Measurements from ENCODE around the gene ADAM33. TPM values are rescaled to one million over a fixed set of nuclear protein-coding genes. Genes with fewer than 3 reads are reported as not detected.

ADAM33 gene
- total and polyA plus RNA-seq, 2 of the 8 experiments (the other 6 are each of a cell fraction or from before 2014, with no cell fraction given): 4.2 to 6.0 TPM

DNA sequence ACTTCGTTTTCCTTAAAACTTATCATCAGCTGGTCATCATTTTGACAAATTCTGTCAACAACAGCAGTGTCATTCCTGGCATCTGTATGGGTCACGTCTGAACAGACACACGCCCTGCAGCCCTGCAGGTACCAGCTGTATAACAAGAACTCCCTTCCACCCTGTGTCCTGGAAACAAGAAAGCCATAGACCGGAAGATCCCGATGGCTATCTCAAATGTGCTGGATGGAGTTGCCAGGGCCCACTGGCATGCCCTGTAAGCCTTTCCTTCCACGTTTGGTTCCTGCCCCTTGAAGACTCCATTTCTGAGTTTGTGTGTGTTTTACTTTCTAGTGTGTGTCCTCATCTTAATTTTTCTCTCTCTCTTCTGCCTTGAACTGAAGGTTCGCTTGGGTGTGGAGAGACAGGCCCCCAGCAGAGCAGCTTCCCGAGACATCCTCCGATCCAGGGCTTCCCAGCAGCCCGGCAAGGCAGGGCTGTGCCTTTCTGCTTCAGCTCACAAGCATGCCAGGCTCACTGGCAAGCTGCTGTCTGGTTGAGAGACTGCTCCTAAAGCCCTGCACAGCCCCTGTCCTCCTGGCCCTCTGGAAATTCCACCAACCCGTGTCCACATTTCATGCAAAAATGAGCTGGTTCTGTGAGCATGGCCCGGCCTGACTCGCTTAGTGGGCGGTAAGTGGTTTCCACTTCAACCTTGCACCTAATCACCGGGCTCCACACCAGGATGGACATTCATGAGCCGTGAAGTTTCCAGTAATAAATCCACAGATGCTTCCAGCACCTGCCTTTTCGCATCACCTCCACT, 27.3 kb downstream of the ADAM33 start (continued):
- TF ChIP-seq, protein P1, sequence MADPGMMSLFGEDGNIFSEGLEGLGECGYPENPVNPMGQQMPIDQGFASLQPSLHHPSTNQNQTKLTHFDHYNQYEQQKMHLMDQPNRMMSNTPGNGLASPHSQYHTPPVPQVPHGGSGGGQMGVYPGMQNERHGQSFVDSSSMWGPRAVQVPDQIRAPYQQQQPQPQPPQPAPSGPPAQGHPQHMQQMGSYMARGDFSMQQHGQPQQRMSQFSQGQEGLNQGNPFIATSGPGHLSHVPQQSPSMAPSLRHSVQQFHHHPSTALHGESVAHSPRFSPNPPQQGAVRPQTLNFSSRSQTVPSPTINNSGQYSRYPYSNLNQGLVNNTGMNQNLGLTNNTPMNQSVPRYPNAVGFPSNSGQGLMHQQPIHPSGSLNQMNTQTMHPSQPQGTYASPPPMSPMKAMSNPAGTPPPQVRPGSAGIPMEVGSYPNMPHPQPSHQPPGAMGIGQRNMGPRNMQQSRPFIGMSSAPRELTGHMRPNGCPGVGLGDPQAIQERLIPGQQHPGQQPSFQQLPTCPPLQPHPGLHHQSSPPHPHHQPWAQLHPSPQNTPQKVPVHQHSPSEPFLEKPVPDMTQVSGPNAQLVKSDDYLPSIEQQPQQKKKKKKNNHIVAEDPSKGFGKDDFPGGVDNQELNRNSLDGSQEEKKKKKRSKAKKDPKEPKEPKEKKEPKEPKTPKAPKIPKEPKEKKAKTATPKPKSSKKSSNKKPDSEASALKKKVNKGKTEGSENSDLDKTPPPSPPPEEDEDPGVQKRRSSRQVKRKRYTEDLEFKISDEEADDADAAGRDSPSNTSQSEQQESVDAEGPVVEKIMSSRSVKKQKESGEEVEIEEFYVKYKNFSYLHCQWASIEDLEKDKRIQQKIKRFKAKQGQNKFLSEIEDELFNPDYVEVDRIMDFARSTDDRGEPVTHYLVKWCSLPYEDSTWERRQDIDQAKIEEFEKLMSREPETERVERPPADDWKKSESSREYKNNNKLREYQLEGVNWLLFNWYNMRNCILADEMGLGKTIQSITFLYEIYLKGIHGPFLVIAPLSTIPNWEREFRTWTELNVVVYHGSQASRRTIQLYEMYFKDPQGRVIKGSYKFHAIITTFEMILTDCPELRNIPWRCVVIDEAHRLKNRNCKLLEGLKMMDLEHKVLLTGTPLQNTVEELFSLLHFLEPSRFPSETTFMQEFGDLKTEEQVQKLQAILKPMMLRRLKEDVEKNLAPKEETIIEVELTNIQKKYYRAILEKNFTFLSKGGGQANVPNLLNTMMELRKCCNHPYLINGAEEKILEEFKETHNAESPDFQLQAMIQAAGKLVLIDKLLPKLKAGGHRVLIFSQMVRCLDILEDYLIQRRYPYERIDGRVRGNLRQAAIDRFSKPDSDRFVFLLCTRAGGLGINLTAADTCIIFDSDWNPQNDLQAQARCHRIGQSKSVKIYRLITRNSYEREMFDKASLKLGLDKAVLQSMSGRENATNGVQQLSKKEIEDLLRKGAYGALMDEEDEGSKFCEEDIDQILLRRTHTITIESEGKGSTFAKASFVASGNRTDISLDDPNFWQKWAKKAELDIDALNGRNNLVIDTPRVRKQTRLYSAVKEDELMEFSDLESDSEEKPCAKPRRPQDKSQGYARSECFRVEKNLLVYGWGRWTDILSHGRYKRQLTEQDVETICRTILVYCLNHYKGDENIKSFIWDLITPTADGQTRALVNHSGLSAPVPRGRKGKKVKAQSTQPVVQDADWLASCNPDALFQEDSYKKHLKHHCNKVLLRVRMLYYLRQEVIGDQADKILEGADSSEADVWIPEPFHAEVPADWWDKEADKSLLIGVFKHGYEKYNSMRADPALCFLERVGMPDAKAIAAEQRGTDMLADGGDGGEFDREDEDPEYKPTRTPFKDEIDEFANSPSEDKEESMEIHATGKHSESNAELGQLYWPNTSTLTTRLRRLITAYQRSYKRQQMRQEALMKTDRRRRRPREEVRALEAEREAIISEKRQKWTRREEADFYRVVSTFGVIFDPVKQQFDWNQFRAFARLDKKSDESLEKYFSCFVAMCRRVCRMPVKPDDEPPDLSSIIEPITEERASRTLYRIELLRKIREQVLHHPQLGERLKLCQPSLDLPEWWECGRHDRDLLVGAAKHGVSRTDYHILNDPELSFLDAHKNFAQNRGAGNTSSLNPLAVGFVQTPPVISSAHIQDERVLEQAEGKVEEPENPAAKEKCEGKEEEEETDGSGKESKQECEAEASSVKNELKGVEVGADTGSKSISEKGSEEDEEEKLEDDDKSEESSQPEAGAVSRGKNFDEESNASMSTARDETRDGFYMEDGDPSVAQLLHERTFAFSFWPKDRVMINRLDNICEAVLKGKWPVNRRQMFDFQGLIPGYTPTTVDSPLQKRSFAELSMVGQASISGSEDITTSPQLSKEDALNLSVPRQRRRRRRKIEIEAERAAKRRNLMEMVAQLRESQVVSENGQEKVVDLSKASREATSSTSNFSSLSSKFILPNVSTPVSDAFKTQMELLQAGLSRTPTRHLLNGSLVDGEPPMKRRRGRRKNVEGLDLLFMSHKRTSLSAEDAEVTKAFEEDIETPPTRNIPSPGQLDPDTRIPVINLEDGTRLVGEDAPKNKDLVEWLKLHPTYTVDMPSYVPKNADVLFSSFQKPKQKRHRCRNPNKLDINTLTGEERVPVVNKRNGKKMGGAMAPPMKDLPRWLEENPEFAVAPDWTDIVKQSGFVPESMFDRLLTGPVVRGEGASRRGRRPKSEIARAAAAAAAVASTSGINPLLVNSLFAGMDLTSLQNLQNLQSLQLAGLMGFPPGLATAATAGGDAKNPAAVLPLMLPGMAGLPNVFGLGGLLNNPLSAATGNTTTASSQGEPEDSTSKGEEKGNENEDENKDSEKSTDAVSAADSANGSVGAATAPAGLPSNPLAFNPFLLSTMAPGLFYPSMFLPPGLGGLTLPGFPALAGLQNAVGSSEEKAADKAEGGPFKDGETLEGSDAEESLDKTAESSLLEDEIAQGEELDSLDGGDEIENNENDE (IDR thresholded peaks at IDR 0.05; ENCODE audit: insufficient replicate concordance, low read length): no peak
- no peak for TF ChIP-seq FOSL1 (IDR thresholded peaks at IDR 0.05; ENCODE audit: insufficient read depth, low read depth, low read length)

Data from H1 (cell line).